Neural progenitor cell (in vitro differentiated cells): ENCODE measurements around the gene SLC4A11. TPM values are rescaled to one million over a fixed set of nuclear protein-coding genes. Genes with fewer than 3 reads are reported as not detected.
"Not testable (repeated sequence)": the region's sequence is repeated elsewhere in the genome, so short reads cannot be mapped to it uniquely, and the experiment has no call there.

ENCODE experiments used
- DNase-seq: peaks from one replicate; pipeline ENCODE4 v3.0.0-alpha.2; 2016; ENCODE audit warnings: low spot score
- H2AFZ ChIP-seq: fragments of 200-600 bp; sonication (generic); replicated peaks from 2 replicates; pipeline ENCODE4 v1.6.1; 2016; ENCODE audit warnings: antibody characterized with exemption
- H3F3A ChIP-seq: fragments of 200-600 bp; sonication (generic); 2 replicates; pipeline ENCODE4 v1.6.1; 2016; ENCODE audit warnings: antibody characterized with exemption, low read depth
- H3K27ac ChIP-seq: fragments of 200-600 bp; sonication (generic); 2 replicates; pipeline ENCODE4 v1.5.1; 2016; ENCODE audit warnings: mild to moderate bottlenecking
- H3K27me3 ChIP-seq: fragments of 200-600 bp; sonication (generic); 2 replicates; pipeline ENCODE4 v1.6.1; 2016; ENCODE audit warnings: mild to moderate bottlenecking, moderate library complexity
- H3K36me3 ChIP-seq: fragments of 200-600 bp; sonication (generic); 2 replicates; pipeline ENCODE4 v1.5.1; 2016
- H3K4me1 ChIP-seq: fragments of 200-600 bp; sonication (generic); 2 replicates; pipeline ENCODE4 v1.6.1; 2016; ENCODE audit warnings: mixed run types
- H3K4me2 ChIP-seq: fragments of 200-600 bp; sonication (generic); 2 replicates; pipeline ENCODE4 v1.6.1; 2016
- H3K4me3 ChIP-seq: fragments of 200-600 bp; sonication (generic); 2 replicates; pipeline ENCODE4 v1.5.1; 2016
- H3K79me2 ChIP-seq: fragments of 200-600 bp; sonication (generic); 2 replicates; pipeline ENCODE4 v1.6.1; 2016; ENCODE audit warnings: low read depth
- H3K9ac ChIP-seq: fragments of 200-600 bp; sonication (generic); 2 replicates; pipeline ENCODE4 v1.6.1; 2016
- H3K9me3 ChIP-seq: fragments of 200-600 bp; sonication (generic); 2 replicates; pipeline ENCODE4 v1.5.1; 2016; ENCODE audit warnings: low read depth
- H4K20me1 ChIP-seq: fragments of 200-600 bp; sonication (generic); 2 replicates; pipeline ENCODE4 v1.6.1; 2016; ENCODE audit warnings: low read depth
- H3K27ac Mint-ChIP-seq: 3 replicates; pipeline ENCODE4 v1.8.0; 2021; ENCODE audit warnings: mixed read lengths
- H3K27me3 Mint-ChIP-seq: 2 replicates; pipeline ENCODE4 v1.8.0; 2022; ENCODE audit warnings: low read depth, mild to moderate bottlenecking, inconsistent platforms, moderate library complexity, mixed read lengths; ENCODE audit not compliant: insufficient read depth
- H3K36me3 Mint-ChIP-seq: 3 replicates; pipeline ENCODE4 v1.8.0; 2021; ENCODE audit warnings: mixed read lengths
- H3K4me1 Mint-ChIP-seq: 3 replicates; pipeline ENCODE4 v1.8.0; 2021; ENCODE audit warnings: mixed read lengths
- H3K4me3 Mint-ChIP-seq: 3 replicates; pipeline ENCODE4 v1.8.0; 2021; ENCODE audit warnings: mild to moderate bottlenecking, moderate library complexity, mixed read lengths
- H3K9me3 Mint-ChIP-seq: 3 replicates; pipeline ENCODE4 v1.8.0; 2020; ENCODE audit warnings: mixed read lengths
- CTCF ChIP-seq: fragments of 200-600 bp; sonication (generic); IDR thresholded peaks from 2 replicates; pipeline ENCODE4 v1.5.1; 2017; ENCODE audit warnings: antibody characterized with exemption, mild to moderate bottlenecking
- EZH2 ChIP-seq: fragments of 200-600 bp; sonication (generic); IDR thresholded peaks from 2 replicates; pipeline ENCODE4 v1.6.1; 2017; ENCODE audit warnings: antibody characterized with exemption, mild to moderate bottlenecking, moderate library complexity
- EZH2phosphoT487 ChIP-seq: fragments of 200-600 bp; sonication (generic); IDR thresholded peaks from 2 replicates; pipeline ENCODE4 v1.6.1; 2017; ENCODE audit warnings: antibody characterized with exemption
- total RNA-seq: library from RNA; depleted of rRNA; stranded (reverse); fragments of >200 nt; gene quantifications from 2 replicates; pipeline ENCODE4 v1.2.3, GENCODE V29; 2015; ENCODE audit warnings: low replicate concordance

Gene SLC4A11
- total RNA-seq, 1 donor from 2014 or later: 0.95 TPM

GRCh38 chr20:3183896-3184612 is 54.9 kb downstream of the SLC4A11 start:
- Mint-ChIP-seq H3K9me3 (no peaks in the 10 kb centered on the region), H3K36me3 (no peaks in the 10 kb centered on the region), H3K27ac (no peak overlapping the region), H3K27me3 (no peaks in the 10 kb centered on the region), H3K4me3 (no peak overlapping the region), H3K4me1 (no peaks in the 10 kb centered on the region)
- Histone ChIP-seq H3K27me3 (no peaks in the 10 kb centered on the region), H3K4me3 (no peak overlapping the region), H2AFZ (no peak overlapping the region), H3F3A (peaks cover 9% of the 10 kb centered on the region), H3K9me3 (no peaks in the 10 kb centered on the region), H3K9ac (no peak overlapping the region), H3K27ac (no peak overlapping the region), H4K20me1 (no peaks in the 10 kb centered on the region), H3K79me2 (no peaks in the 10 kb centered on the region), H3K36me3 (no peaks in the 10 kb centered on the region), H3K4me2 (no peak overlapping the region), H3K4me1 (no peaks in the 10 kb centered on the region)
- TF ChIP-seq CTCF: no peak
- no peak for TF ChIP-seq EZH2phosphoT487
- no peak for TF ChIP-seq EZH2
- no peak for DNase-seq

GRCh38 chr20:3182429-3182828 is 56.6 kb downstream of the SLC4A11 start:
- H4K20me1 ChIP-seq, H3K4me1 Mint-ChIP-seq, H3K27ac Mint-ChIP-seq, H3K4me2 ChIP-seq, H3K4me3 ChIP-seq, H3K27ac ChIP-seq, H2AFZ ChIP-seq, H3K27me3 Mint-ChIP-seq, H3K4me1 ChIP-seq, H3K79me2 ChIP-seq, H3K27me3 ChIP-seq, H3K36me3 ChIP-seq, H3K9me3 Mint-ChIP-seq, DNase-seq, H3K36me3 Mint-ChIP-seq, H3K9me3 ChIP-seq, H3K9ac ChIP-seq, H3K4me3 Mint-ChIP-seq: not testable (repeated sequence)
- H3F3A ChIP-seq: peaks cover 12% of the 10 kb centered on the region

- Histone ChIP-seq H4K20me1 (no peaks in the 10 kb centered on the region), H3K4me3 (no peak overlapping the region), H3K27ac (no peak overlapping the region), H3K27me3 (no peaks in the 10 kb centered on the region), H3K4me1 (no peaks in the 10 kb centered on the region), H3F3A (peaks cover 12% of the 10 kb centered on the region), H3K36me3 (no peaks in the 10 kb centered on the region), H3K9me3 (no peaks in the 10 kb centered on the region), H3K4me2 (no peak overlapping the region), H3K9ac (no peak overlapping the region), H3K79me2 (no peaks in the 10 kb centered on the region), H2AFZ (no peak overlapping the region)
- Mint-ChIP-seq H3K27ac (no peak overlapping the region), H3K9me3 (no peaks in the 10 kb centered on the region), H3K27me3 (no peaks in the 10 kb centered on the region), H3K4me3 (no peak overlapping the region), H3K4me1 (peaks cover 4% of the 10 kb centered on the region), H3K36me3 (no peaks in the 10 kb centered on the region)
- DNase-seq: no peak
- TF ChIP-seq CTCF (no peak), EZH2phosphoT487 (no peak), EZH2 (no peak)
These were observed 57.7 kb downstream of the SLC4A11 start for GRCh38 chr20:3181270-3181669.

GRCh38 chr20:3180319-3180718 is 58.7 kb downstream of the SLC4A11 start:
- no peaks in the 10 kb centered on the region for H3K36me3 ChIP-seq
- no peak overlapping the region for H3K4me3 Mint-ChIP-seq
- H3K4me2 ChIP-seq: no peak overlapping the region
- peaks cover under 1% of the 10 kb centered on the region for H3K4me1 ChIP-seq
- no peak overlapping the region for H3K27ac Mint-ChIP-seq
- peaks cover 7% of the 10 kb centered on the region for H3K4me1 Mint-ChIP-seq
- no peaks in the 10 kb centered on the region for H3K27me3 Mint-ChIP-seq
- H3K27ac ChIP-seq: no peak overlapping the region
- no peak overlapping the region for H3K9ac ChIP-seq
- no peaks in the 10 kb centered on the region for H4K20me1 ChIP-seq
- H3K27me3 ChIP-seq: no peaks in the 10 kb centered on the region
- H3F3A ChIP-seq: peaks cover 12% of the 10 kb centered on the region
- H2AFZ ChIP-seq: no peak overlapping the region
- DNase-seq: no peak
- TF ChIP-seq EZH2 (no peak), CTCF (no peak), EZH2phosphoT487 (no peak)
- no peaks in the 10 kb centered on the region for H3K9me3 Mint-ChIP-seq
- peaks cover under 1% of the 10 kb centered on the region for H3K79me2 ChIP-seq
- H3K36me3 Mint-ChIP-seq: no peaks in the 10 kb centered on the region
- no peaks in the 10 kb centered on the region for H3K9me3 ChIP-seq
- no peak overlapping the region for H3K4me3 ChIP-seq
